ENCODE results near the gene FABP1. TPM values are rescaled to one million over a fixed set of nuclear protein-coding genes. Genes with fewer than 3 reads are reported as not detected.

FABP1 gene
- total and polyA plus RNA-seq, 2 of the 4 experiments (the other 2 are of a cell fraction), result not detected

- ChIA-PET POLR2A (ENCODE audit: unreplicated experiment) (no interaction called here), CTCF (no interaction called here)
- no peak overlapping the region for H3K4me2 ChIP-seq (ENCODE audit: low read depth, low read length)
- H2BK120ac ChIP-seq (ENCODE audit: low read depth, low read length), result no peak overlapping the region
- intact Hi-C loops (cut with micrococcal nuclease), result no loop called here
- H3K79me1 ChIP-seq (ENCODE audit: low read depth in 1 of 2, low read length in 2 of 2), result no peaks in the 10 kb centered on the region
- TF ChIP-seq NFE2L2 (IDR thresholded peaks at IDR 0.05; ENCODE audit: low read depth, low read length), result no peak
- TF ChIP-seq RCOR1 (IDR thresholded peaks at IDR 0.05; ENCODE audit: insufficient replicate concordance, low read length), result no peak
- no peak for TF ChIP-seq CEBPB (IDR thresholded peaks at IDR 0.05; ENCODE audit: low read depth, low read length)
- TF ChIP-seq MAFK (IDR thresholded peaks at IDR 0.05; ENCODE audit: low read depth, low read length), result no peak
- no peak overlapping the region for H2BK5ac ChIP-seq (ENCODE audit: low read depth, low read length, poor library complexity, severe bottlenecking)
- H3K18ac ChIP-seq (ENCODE audit: low read depth, low read length), result no peak overlapping the region
- no peak overlapping the region for H2AFZ ChIP-seq (replicated peaks; ENCODE audit: low read length, poor library complexity)
- H3K9me3 ChIP-seq (ENCODE audit: control insufficient read depth, insufficient read depth, low read length), result no peaks in the 10 kb centered on the region
- in situ Hi-C loops (cut with MboI; ENCODE audit: low sequenced_read_pairs), result no loop called here
- H4K91ac ChIP-seq (ENCODE audit: insufficient read depth, low read depth, low read length), result no peak overlapping the region
- H3K36me3 ChIP-seq (ENCODE audit: control insufficient read depth, insufficient read depth, low read length), result no peaks in the 10 kb centered on the region
- no peak overlapping the region for H3K4ac ChIP-seq (ENCODE audit: low read depth, low read length)
- H3K56ac ChIP-seq (ENCODE audit: extremely low read depth, insufficient read depth, low read length), result no peak overlapping the region
- H3K23ac ChIP-seq (ENCODE audit: low read depth, low read length), result no peak overlapping the region
- no peak overlapping the region for H2AK5ac ChIP-seq (ENCODE audit: low read depth, low read length)
- DNase-seq (no peak), ATAC-seq (ENCODE audit: low read depth) (no peak)
- no peaks in the 10 kb centered on the region; the same call in 1 of the 2 replicates for H3K9me1 ChIP-seq (ENCODE audit: insufficient read depth, low read length)
- no peak overlapping the region for H4K5ac ChIP-seq (ENCODE audit: low read depth, low read length)
- H4K20me1 ChIP-seq (ENCODE audit: insufficient read depth, low read length), result no peaks in the 10 kb centered on the region
- no peak overlapping the region for H4K8ac ChIP-seq (ENCODE audit: low read depth in 2 of 2, low read length in 2 of 2)
- H2BK15ac ChIP-seq (ENCODE audit: low read depth, low read length), result no peak overlapping the region
- dilution Hi-C loops (cut with HindIII; ENCODE audit: low sequenced_read_pairs, unreplicated experiment), result no loop called here
- no peaks in the 10 kb centered on the region for H3K4me1 ChIP-seq (ENCODE audit: control insufficient read depth, insufficient read depth, low read length)
- H3K4me3 ChIP-seq (ENCODE audit: insufficient read depth, low read depth, low read length), result no peak overlapping the region
- H3K27ac ChIP-seq (ENCODE audit: insufficient read depth, low read length), result no peak overlapping the region
- no TSS peak for BruUV-seq (replicated peaks)
- 67% methylated on average over 1 of the region's 3 CpGs; no CpG with 5 or more reads in 1 of the 2 experiments for WGBS, 2 experiments (ENCODE audit: extremely low coverage in 2 of 2, insufficient read length in 1 of 2)
- H3K27me3 ChIP-seq (ENCODE audit: control insufficient read depth, insufficient read depth, low read length), result peaks cover 8% of the 10 kb centered on the region
- no peak overlapping the region for H2AK9ac ChIP-seq (replicated peaks; ENCODE audit: low read depth, low read length, poor library complexity)
- no peak overlapping the region for H2BK20ac ChIP-seq (ENCODE audit: low read depth, low read length)
- no peak overlapping the region for H3K14ac ChIP-seq (replicated peaks; ENCODE audit: low read depth, low read length)
- no peak overlapping the region for H3K9ac ChIP-seq (ENCODE audit: low read depth, low read length)
These were observed 27.4 kb downstream of the FABP1 start for GRCh38 chr2:88100489-88100858.

Data from IMR-90 (cell line).